Activated T-helper 1 cell treated with anti-CD3 and anti-CD28 coated beads, Interleukin-2, amount 50 U/mL, for 16 hours (primary cell): Measurements from ENCODE around the gene TRRAP.
A peak's percentile ranks its signal among the peaks of the same experiment; 100 is the strongest.
"Not testable (repeated sequence)": the region's sequence is repeated elsewhere in the genome, so short reads cannot be mapped to it uniquely, and the experiment has no call there.

Experiments
- DNase-seq, 2 donors: peaks; one replicate each; pipeline ENCODE4 v3.0.0-alpha.2; 2020; ENCODE audit warnings: low read depth in 1 of 2, low spot score in 1 of 2

Gene TRRAP

GRCh38 chr7:98878365-98879197 lies at the start of gene TRRAP:
Gene TRRAP, plus strand, starts transcription at chr7:98878532. Its CDS starts 2,619 bp downstream, at chr7:98881151.
- peak; percentile 53 to 68 for DNase-seq

- no peak for DNase-seq
Observed at GRCh38 chr7:98830972-98831548, 47.3 kb upstream of the TRRAP start.

DNA sequence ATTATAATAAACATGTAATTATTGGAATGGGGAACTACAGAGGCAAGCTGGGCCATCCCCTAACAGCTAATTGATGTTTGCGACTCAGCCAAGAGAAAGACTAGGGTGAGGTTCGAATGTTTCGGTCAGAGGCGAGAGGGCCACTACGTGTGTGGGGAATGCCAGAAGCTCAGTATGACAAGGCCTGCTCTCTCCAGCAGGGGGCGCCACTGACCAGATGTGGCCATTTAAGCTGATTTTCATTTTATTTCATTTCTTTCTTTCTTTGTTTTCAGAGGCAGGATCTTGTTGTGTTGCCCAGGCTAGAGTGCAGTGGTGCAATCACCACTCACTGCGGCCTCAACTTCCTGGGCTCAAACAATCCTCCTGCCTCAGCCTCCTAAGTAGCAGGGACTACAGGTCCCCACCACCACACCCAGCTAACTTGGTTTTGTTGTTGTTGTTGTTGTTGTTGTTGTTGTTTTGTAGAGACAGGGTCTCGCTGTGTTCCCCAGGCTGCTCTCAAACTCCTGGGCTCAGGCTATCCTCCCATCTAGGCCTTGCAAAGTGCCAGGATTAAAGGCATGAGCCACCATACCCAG lies 46.6 kb upstream of the TRRAP start:
- peak in 1 of 2 donors; percentile 11 for DNase-seq

GRCh38 chr7:98833022-98833421 lies 45.3 kb upstream of the TRRAP start:
- no peak for DNase-seq

- no peak for DNase-seq
Observed at GRCh38 chr7:98834949-98835348, 43.4 kb upstream of the TRRAP start.

DNA sequence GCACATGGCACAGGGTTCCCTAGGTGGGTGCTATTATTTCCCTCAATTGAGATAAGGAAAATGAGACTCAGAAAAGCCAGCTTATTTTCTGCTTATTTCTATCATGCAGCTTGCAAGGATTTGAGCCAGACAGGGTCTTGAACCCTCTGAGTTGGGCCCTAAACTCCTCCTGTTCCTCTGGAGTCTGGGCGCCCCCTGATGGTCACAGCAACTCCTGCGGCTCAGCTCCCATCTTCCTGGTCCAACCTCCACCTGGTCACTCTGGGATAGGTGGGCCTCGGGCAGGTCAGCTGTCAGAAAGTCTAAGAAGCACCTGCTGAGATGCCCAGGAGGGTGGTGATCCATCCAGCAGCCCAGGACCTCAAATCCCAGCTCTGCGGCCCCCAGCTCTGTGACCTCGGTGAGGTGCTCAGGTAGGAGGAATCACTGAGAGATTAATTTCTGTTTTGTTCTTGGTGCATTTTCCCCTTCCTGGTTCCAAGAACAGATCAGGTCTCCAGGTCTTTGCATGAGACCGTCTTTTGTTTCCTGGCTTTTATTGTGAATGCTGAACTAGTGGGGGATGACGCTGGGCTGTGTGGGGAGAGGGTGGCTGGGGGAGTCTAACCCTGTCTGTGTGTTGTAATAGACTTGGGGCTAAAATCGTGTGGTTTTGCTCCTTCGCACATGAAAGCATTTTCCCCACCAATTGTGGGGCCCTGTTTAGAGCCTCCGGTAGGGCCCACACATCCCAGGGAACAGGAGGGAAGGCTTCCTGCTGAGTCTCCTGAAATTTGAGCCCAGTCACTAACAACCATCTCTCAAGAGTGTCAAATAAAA lies 41.3 kb upstream of the TRRAP start:
- no peak for DNase-seq

GRCh38 chr7:98837630-98837972 lies 40.7 kb upstream of the TRRAP start:
- no peak for DNase-seq

GRCh38 chr7:98840096-98840495 lies 38.2 kb upstream of the TRRAP start:
- DNase-seq: no peak

DNA sequence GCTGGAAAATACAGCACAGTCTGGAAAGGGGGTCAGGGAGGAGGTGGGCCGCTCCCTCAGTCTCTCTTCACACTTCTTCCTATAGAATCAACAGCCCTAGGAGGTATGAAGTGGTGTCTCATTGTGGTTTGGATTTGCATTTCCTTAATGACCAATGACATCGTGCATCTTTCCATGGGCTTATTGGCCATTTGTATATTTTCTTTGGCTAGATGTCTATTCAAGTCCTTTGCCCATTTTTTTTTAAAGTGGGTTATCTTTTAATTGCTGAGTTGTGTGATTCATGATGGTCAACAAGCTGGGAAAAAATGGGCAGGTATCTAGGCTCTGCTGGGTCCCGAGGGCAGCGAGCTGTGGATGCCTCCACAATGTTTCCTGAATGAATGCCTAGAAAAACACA lies 37.6 kb upstream of the TRRAP start:
- no peak for DNase-seq

- peak; percentile 50 to 60 for DNase-seq
Observed at GRCh38 chr7:98841179-98841997, 36.9 kb upstream of the TRRAP start.

DNA sequence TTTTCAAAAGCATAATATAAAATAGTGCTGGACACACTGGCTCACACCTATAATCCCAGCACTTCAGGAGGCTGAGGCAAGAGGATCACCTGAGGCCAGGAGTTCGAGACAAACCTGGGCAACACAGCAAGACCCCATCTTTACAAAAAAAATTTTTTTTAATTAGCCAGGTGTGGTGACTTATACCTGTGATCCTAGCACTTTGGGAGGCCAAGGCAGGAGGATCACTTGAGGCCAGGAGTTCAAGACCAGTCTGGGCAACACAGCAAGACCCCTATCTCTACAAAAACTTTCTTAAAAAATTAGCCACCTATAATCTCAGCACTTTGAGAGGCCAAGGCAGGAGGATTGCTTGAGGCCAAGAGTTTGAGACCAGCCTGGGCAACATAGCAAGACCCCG lies 35.8 kb upstream of the TRRAP start:
- DNase-seq: not testable (repeated sequence)

DNA sequence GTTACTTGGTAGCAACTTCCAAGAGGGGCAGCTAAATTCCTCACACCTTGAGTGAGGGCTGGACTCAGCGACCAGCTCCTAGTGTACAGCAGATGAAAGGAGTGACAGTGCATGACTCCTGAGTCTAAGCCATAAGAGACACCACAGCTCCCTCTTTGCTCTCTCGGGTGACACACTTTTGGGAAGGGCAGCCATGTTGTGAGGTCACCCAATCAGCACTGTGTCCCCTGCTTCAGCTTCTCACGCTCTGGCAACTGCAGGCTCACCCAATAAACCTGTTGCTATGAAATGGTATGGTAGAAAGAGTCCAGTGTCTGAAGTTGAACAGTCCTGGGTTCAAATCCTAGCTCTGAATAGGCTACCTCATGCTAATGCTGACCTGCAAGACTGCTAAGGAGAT lies 29.4 kb upstream of the TRRAP start:
- DNase-seq: no peak

DNA sequence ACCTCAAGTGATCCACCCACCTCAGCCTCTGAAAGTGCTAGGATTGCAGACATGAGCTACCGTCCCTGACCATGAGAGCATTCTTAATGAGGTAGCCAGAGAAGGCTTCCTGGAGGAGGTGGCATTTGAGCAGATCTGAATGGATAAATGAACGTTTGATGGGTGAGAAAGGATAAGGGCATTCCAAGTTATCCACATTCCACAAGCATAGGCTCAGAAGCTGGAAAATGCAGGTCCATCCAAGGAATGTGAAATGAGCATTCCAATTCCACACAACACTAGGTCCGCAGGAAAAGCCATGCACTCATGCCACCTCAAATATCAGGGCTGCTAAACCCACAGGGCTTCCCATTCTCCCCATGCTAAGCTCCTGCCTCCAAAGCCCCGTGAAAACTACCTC lies 25.5 kb upstream of the TRRAP start:
- DNase-seq: no peak

DNA sequence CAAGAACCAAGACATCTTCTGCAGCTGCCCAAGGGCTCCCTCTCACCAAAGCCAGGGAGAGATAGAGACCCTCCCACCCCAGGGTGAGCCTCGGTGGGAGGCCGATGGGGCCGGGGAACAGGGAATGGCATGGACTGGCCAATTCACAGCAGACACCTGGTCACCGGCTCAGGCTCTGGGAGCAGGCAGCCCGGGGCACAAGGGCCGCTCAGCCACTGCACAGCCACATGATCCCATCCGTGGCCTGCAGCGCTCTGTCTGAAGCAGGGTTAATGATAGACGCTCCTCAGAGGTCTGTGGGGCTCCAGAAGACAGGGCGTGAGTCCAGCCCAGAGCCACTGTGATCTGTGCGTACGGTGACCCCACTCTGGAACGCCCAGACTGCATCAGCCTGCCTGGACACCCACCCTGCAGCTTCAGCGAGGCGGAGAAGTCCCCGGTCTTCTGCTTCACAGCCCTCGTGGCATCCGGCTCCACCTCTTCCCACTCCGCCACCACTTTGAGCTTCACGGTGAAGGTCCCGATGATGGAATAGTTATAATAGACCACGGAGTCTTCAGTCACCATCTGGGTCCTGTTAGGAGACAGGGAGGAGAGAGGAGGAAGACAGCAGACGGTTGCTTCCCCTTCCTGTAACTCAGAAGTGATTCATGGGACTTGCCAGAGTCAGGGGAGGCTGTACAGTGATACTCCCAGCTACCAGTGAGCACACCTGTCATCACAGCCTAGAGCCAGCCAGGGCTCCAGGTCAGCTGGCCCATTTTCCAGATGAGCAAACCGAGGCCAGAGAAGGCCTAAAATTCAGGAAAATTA lies 22.5 kb upstream of the TRRAP start:
- DNase-seq: no peak

DNA sequence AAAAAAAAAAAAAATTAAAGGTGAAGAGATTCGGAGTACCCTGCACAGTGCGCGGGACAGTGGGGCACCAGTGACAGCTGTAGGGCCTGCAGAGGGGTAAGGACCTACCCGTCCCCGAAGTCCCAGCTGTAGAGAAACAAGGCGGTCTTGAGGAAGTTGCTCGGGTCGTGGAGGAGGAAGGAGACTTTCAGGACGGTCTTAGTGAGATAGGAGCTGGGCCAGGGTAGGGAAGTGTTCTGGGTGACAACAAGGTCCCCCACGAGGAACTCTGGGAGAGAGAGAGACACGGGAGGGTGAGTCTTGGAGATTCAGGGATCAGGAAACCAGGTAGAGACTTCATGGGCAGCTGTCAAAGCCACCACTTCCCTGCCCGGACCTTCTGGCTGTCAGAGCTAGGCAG lies 18.3 kb upstream of the TRRAP start:
- no peak for DNase-seq

GRCh38 chr7:98862203-98862602 lies 16.1 kb upstream of the TRRAP start:
- no peak for DNase-seq

GRCh38 chr7:98862716-98863420 lies 15.5 kb upstream of the TRRAP start:
- no peak for DNase-seq

GRCh38 chr7:98863601-98864000 lies 14.7 kb upstream of the TRRAP start:
- no peak for DNase-seq

GRCh38 chr7:98864731-98865453 lies 13.4 kb upstream of the TRRAP start:
- DNase-seq: no peak
